H9 (cell line): ENCODE results near the gene MUC5B. TPM values are rescaled to one million over a fixed set of nuclear protein-coding genes. Genes with fewer than 3 reads are reported as not detected.

ENCODE experiments used
- DNase-seq: peaks from one replicate; pipeline ENCODE4 v3.0.0-alpha.2; 2017
- H2AFZ ChIP-seq: one replicate; pipeline ENCODE4 v1.6.1; 2013; ENCODE audit warnings: mild to moderate bottlenecking, low read length, control low read depth, moderate library complexity
- H2AK5ac ChIP-seq: 2 replicates; pipeline ENCODE4 v1.6.1; 2013; ENCODE audit warnings: low read length, control low read depth, mixed read lengths; ENCODE audit not compliant: insufficient read length
- H2BK120ac ChIP-seq: one replicate; pipeline ENCODE4 v1.6.1; 2013; ENCODE audit warnings: low read depth, mild to moderate bottlenecking, low read length, control low read depth, inconsistent platforms; ENCODE audit not compliant: poor library complexity, severe bottlenecking
- H2BK12ac ChIP-seq: 2 replicates; pipeline ENCODE4 v1.6.1; 2013; ENCODE audit warnings: low read length, control low read depth, mixed read lengths, low read depth; ENCODE audit not compliant: insufficient read length
- H2BK15ac ChIP-seq: 2 replicates; pipeline ENCODE4 v1.6.1; 2013; ENCODE audit warnings: low read depth, low read length, control low read depth
- H2BK20ac ChIP-seq: one replicate; pipeline ENCODE4 v1.6.1; 2013; ENCODE audit warnings: low read depth, mild to moderate bottlenecking, low read length, control low read depth, inconsistent platforms; ENCODE audit not compliant: poor library complexity, severe bottlenecking
- H2BK5ac ChIP-seq: 2 replicates; pipeline ENCODE4 v1.6.1; 2013; ENCODE audit warnings: low read length, control low read depth, mixed read lengths; ENCODE audit not compliant: insufficient read length
- H3K14ac ChIP-seq: 2 replicates; pipeline ENCODE4 v1.6.1; 2013; ENCODE audit warnings: low read length, control low read depth; ENCODE audit not compliant: insufficient read depth
- H3K18ac ChIP-seq: 2 replicates; pipeline ENCODE4 v1.6.1; 2013; ENCODE audit warnings: low read depth, mild to moderate bottlenecking, mixed read lengths, low read length, control low read depth; ENCODE audit not compliant: insufficient read length
- H3K23ac ChIP-seq: 2 replicates; pipeline ENCODE4 v1.6.1; 2013; ENCODE audit warnings: low read length, control low read depth, mixed read lengths, low read depth; ENCODE audit not compliant: insufficient read length
- H3K23me2 ChIP-seq: 2 replicates; pipeline ENCODE4 v1.6.1; 2013; ENCODE audit warnings: low read depth, mild to moderate bottlenecking, mixed read lengths, low read length, control low read depth; ENCODE audit not compliant: insufficient read length, poor library complexity, severe bottlenecking
- H3K27ac ChIP-seq: 2 replicates; pipeline ENCODE4 v1.5.1; 2013; ENCODE audit warnings: low read length, control low read depth, mixed read lengths, low read depth; ENCODE audit not compliant: insufficient read length
- H3K27me3 ChIP-seq: 2 replicates; pipeline ENCODE4 v1.6.1; 2013; ENCODE audit warnings: low read length, control low read depth, inconsistent platforms; ENCODE audit not compliant: insufficient read depth
- H3K4ac ChIP-seq: 2 replicates; pipeline ENCODE4 v1.6.1; 2013; ENCODE audit warnings: low read depth, mild to moderate bottlenecking, control low read depth, inconsistent platforms, low read length, moderate library complexity
- H3K4me1 ChIP-seq: 2 replicates; pipeline ENCODE4 v1.6.1; 2013; ENCODE audit warnings: low read length, control low read depth, inconsistent platforms; ENCODE audit not compliant: insufficient read depth
- H3K4me2 ChIP-seq: 2 replicates; pipeline ENCODE4 v1.6.1; 2013; ENCODE audit warnings: low read length, control low read depth, mixed read lengths; ENCODE audit not compliant: insufficient read length, insufficient read depth
- H3K56ac ChIP-seq: 2 replicates; pipeline ENCODE4 v1.6.1; 2013; ENCODE audit warnings: low read depth, mild to moderate bottlenecking, mixed read lengths, low read length, control low read depth; ENCODE audit not compliant: insufficient read length
- H3K79me1 ChIP-seq: 2 replicates; pipeline ENCODE4 v1.6.1; 2013; ENCODE audit warnings: low read depth, mild to moderate bottlenecking, moderate library complexity, low read length, control low read depth, inconsistent platforms; ENCODE audit not compliant: insufficient read depth, poor library complexity, severe bottlenecking
- H3K79me2 ChIP-seq: 2 replicates; pipeline ENCODE4 v1.6.1; 2013; ENCODE audit warnings: low read length, control low read depth, inconsistent platforms; ENCODE audit not compliant: insufficient read depth
- H3K9ac ChIP-seq: 2 replicates; pipeline ENCODE4 v1.6.1; 2013; ENCODE audit warnings: low read length, control low read depth, mixed read lengths; ENCODE audit not compliant: insufficient read length; ENCODE audit errors: extremely low read depth
- H3K9me3 ChIP-seq: one replicate; pipeline ENCODE4 v1.6.1; 2013; ENCODE audit warnings: low read depth, low read length, inconsistent platforms; ENCODE audit not compliant: control insufficient read depth
- H3T11ph ChIP-seq: one replicate; pipeline ENCODE4 v1.6.1; 2013; ENCODE audit warnings: mild to moderate bottlenecking, low read length, control low read depth, inconsistent platforms
- H4K20me1 ChIP-seq: one replicate; pipeline ENCODE4 v1.6.1; 2013; ENCODE audit not compliant: control insufficient read depth, insufficient read length, insufficient read depth
- H4K5ac ChIP-seq: 2 replicates; pipeline ENCODE4 v1.6.1; 2013; ENCODE audit warnings: low read depth, mild to moderate bottlenecking, mixed read lengths, low read length, control low read depth; ENCODE audit not compliant: insufficient read length
- H4K8ac ChIP-seq: replicated peaks from 2 replicates; pipeline ENCODE4 v1.6.1; 2013; ENCODE audit warnings: low read length, control low read depth, mixed read lengths, low read depth; ENCODE audit not compliant: insufficient read length
- H4K91ac ChIP-seq: 2 replicates; pipeline ENCODE4 v1.6.1; 2013; ENCODE audit warnings: low read depth, mild to moderate bottlenecking, moderate library complexity, mixed read lengths, low read length, control low read depth; ENCODE audit not compliant: insufficient read length
- H3K27ac Mint-ChIP-seq, 3 experiments: 2 replicates in 2 of 3; 3 replicates in 1 of 3; pipeline ENCODE4 v1.8.0; 2020 to 2021; ENCODE audit warnings: mixed read lengths in 3 of 3, mild to moderate bottlenecking in 1 of 3, moderate library complexity in 1 of 3
- H3K27me3 Mint-ChIP-seq: 2 replicates; pipeline ENCODE4 v1.8.0; 2021; ENCODE audit warnings: low read depth, mild to moderate bottlenecking, moderate library complexity, mixed read lengths
- H3K36me3 Mint-ChIP-seq, 3 experiments: 2 replicates in 2 of 3; 3 replicates in 1 of 3; pipeline ENCODE4 v1.8.0; 2020 to 2021; ENCODE audit warnings: low read depth in 3 of 3, mixed read lengths in 3 of 3; ENCODE audit not compliant: insufficient read depth in 1 of 3
- H3K4me1 Mint-ChIP-seq, 2 experiments: 2 replicates each; pipeline ENCODE4 v1.8.0; 2020; ENCODE audit warnings: mixed read lengths in 2 of 2
- H3K4me3 Mint-ChIP-seq, 2 experiments: 2 replicates in 1 of 2; 3 replicates in 1 of 2; pipeline ENCODE4 v1.8.0; 2020 to 2021; ENCODE audit warnings: mild to moderate bottlenecking in 2 of 2, mixed read lengths in 2 of 2, moderate library complexity in 1 of 2
- H3K9me3 Mint-ChIP-seq, 2 experiments: 2 replicates in 1 of 2; 3 replicates in 1 of 2; pipeline ENCODE4 v1.8.0; 2020; ENCODE audit warnings: mild to moderate bottlenecking in 2 of 2, mixed read lengths in 2 of 2, moderate library complexity in 1 of 2
- CTCF ChIP-seq: fragments of 200-600 bp; sonication (generic); conservative IDR thresholded peaks from 3 replicates; pipeline ENCODE4 v1.8.0; 2021; ENCODE audit warnings: antibody characterized with exemption, mild to moderate bottlenecking
- WGBS: extraction: QIAGEN DNeasy Blood & Tissue Kit; methylation state at CpG from one replicate; pipeline ENCODE4 v1.1.7; 2013; ENCODE audit warnings: missing lambda C conversion rate, low lambda C conversion rate, mixed read lengths; ENCODE audit not compliant: insufficient read length; ENCODE audit errors: extremely low coverage; 5-methylcytosine and 5-hydroxymethylcytosine counted together
- total RNA-seq: library from RNA; stranded (reverse); gene quantifications from 2 replicates; pipeline ENCODE4 v1.2.1, GENCODE V29; 2021

Gene MUC5B
- total RNA-seq, 1 experiment from 2014 or later, result not detected

- no peak for TF ChIP-seq CTCF
- no peak overlapping the region for H3K14ac ChIP-seq
- DNase-seq, result no peak
- peaks cover 3 to 34% (median 22%) of the 10 kb centered on the region in 3 experiments; a peak in 6 of 7 replicates for H3K36me3 Mint-ChIP-seq
- H2AFZ ChIP-seq, result no peak overlapping the region
- H3K23ac ChIP-seq, result no peak overlapping the region
- H3K27ac ChIP-seq, result no peak overlapping the region
- no peak overlapping the region for H3K4ac ChIP-seq
- H3K56ac ChIP-seq, result no peak overlapping the region
- H3K18ac ChIP-seq, result no peak overlapping the region
- H4K20me1 ChIP-seq, result no peaks in the 10 kb centered on the region
- H3K4me3 Mint-ChIP-seq, result no peak overlapping the region
- H3K23me2 ChIP-seq, result no peaks in the 10 kb centered on the region
- no CpG with 5 or more reads among the region's 14 CpGs for WGBS
- no peak overlapping the region for H4K91ac ChIP-seq
- no peak overlapping the region for H3K27ac Mint-ChIP-seq
- H3K27me3 ChIP-seq, result no peaks in the 10 kb centered on the region
- no peak overlapping the region for H2BK120ac ChIP-seq
- no peaks in the 10 kb centered on the region for H3K9me3 ChIP-seq
- no peak overlapping the region for H2AK5ac ChIP-seq
- no peak overlapping the region for H3T11ph ChIP-seq
- no peak overlapping the region for H4K5ac ChIP-seq
- H3K79me1 ChIP-seq, result no peaks in the 10 kb centered on the region
- no peak overlapping the region for H2BK12ac ChIP-seq
- no peak overlapping the region for H3K9ac ChIP-seq
- H2BK5ac ChIP-seq, result no peak overlapping the region
- H3K4me1 Mint-ChIP-seq, result peaks cover 2 to 3% of the 10 kb centered on the region in 2 experiments; a peak in 2 of 4 replicates
- no peaks in the 10 kb centered on the region for H3K9me3 Mint-ChIP-seq
- no peak overlapping the region for H2BK20ac ChIP-seq
- no peak overlapping the region for H3K4me2 ChIP-seq
- H3K4me1 ChIP-seq, result no peaks in the 10 kb centered on the region
- H3K79me2 ChIP-seq, result no peaks in the 10 kb centered on the region
- H2BK15ac ChIP-seq, result no peak overlapping the region
- no peak overlapping the region for H4K8ac ChIP-seq
- no peaks in the 10 kb centered on the region for H3K27me3 Mint-ChIP-seq
Measured at GRCh38 chr11:1274501-1274900, 51.6 kb downstream of the MUC5B start.
